ENCODE measurements around the gene SNX3. TPM values are rescaled to one million over a fixed set of nuclear protein-coding genes. Genes with fewer than 3 reads are reported as not detected.
"Not testable (repeated sequence)": the region's sequence is repeated elsewhere in the genome, so short reads cannot be mapped to it uniquely, and the experiment has no call there.

SNX3 gene
- polyA plus RNA-seq, 2 donors: 149 to 178 TPM

DNA sequence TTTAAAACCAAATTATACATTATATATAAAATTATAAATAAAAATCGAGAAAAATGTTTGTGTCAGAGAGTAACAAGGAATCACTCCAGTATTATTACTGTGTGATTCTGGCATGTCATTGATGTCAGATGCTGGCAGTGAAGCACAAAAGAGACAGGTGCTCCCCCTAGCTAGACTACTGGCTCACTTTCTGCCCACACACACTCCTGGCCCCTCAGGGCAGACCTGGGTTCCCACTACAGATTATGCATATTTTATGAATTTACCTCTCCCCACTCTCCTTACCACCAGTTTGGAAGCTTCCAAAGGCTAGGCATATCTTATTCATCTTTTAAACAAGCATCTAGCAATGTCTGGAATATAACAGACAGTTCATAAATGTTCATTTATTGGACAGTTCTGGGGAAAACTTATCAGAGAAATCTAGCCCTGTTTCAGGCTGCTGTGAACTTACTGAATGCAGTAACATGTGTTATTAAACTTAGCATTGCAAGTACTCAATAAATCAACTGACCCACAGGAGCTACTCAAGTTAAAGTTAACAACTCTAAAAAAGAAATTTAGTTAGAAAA is 12.8 kb downstream of the SNX3 start:
- no peaks in the 10 kb centered on the region for H3K9me3 ChIP-seq (ENCODE audit: control insufficient read depth in 2 of 2, insufficient read depth in 1 of 2, low read depth in 1 of 2, low read length in 1 of 2)
- H3K27me3 ChIP-seq (ENCODE audit: control insufficient read depth in 1 of 2, insufficient read depth in 2 of 2, low read length in 2 of 2): no peaks in the 10 kb centered on the region
- WGBS, 2 donors: 83 to 92% methylated on average over 1 of the region's 1 CpG
- H3K36me3 ChIP-seq (ENCODE audit: control insufficient read depth in 2 of 2, insufficient read depth in 2 of 2, low read length in 1 of 2): no peaks in the 10 kb centered on the region
- no peaks in the 10 kb centered on the region for H3K4me1 ChIP-seq (ENCODE audit: control insufficient read depth in 2 of 2, insufficient read depth in 2 of 2, low read length in 1 of 2)
- no peak overlapping the region for H3K27ac ChIP-seq (ENCODE audit: low read depth in 2 of 2, low read length in 1 of 2)
- H3K4me3 ChIP-seq (ENCODE audit: low read depth in 1 of 2, low read length in 2 of 2): no peak overlapping the region

DNA sequence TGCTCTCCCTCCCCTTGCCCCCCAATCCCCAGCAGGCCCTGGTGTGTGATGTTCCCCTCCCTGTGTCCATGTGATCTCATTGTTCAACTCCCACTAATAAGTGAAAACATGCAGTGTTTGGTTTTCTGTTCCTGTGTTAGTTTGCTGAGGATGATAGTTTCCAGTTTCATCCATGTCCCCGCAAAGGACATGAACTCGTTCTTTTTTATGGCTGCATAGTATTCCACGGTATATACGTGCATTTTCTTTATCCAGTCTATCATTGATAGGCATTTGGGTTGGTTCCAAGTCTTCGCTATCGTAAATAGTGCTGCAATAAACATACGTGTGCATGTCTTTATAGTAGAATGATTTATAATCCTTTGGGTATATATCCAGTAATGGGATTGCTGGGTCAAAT is 15.7 kb downstream of the SNX3 start:
- not testable (repeated sequence) for H3K27ac ChIP-seq (ENCODE audit: low read depth in 2 of 2, low read length in 1 of 2); H3K9me3 ChIP-seq (ENCODE audit: control insufficient read depth in 2 of 2, insufficient read depth in 1 of 2, low read depth in 1 of 2, low read length in 1 of 2); H3K36me3 ChIP-seq (ENCODE audit: control insufficient read depth in 2 of 2, insufficient read depth in 2 of 2, low read length in 1 of 2); H3K27me3 ChIP-seq (ENCODE audit: control insufficient read depth in 1 of 2, insufficient read depth in 2 of 2, low read length in 2 of 2); H3K4me3 ChIP-seq (ENCODE audit: low read depth in 1 of 2, low read length in 2 of 2); H3K4me1 ChIP-seq (ENCODE audit: control insufficient read depth in 2 of 2, insufficient read depth in 2 of 2, low read length in 1 of 2)
- WGBS, 2 donors: 90 to 97% methylated on average over 7 of the region's 7 CpGs

DNA sequence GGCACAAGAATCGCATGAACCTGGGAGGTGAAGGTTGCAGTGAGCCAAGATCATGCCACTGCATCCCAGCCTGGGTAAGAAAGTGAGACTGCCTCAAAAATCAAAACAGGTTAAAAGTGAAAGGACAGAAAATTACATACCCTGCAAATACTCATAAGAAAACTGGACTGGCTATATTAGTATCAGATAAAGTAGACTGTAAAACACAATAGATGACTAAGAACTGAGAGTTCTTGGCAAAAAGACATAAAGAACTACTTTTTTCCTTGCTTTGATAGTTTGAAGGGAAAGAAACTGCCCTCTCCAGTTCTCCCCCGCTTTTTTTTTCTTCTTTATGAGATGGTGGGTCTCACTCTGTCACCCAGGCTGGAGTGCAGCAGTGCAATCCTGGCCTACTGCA is 17.0 kb downstream of the SNX3 start:
- 96 to 98% methylated on average over 2 of the region's 2 CpGs for WGBS, 2 donors
- Histone ChIP-seq H3K4me1 (ENCODE audit: control insufficient read depth in 2 of 2, insufficient read depth in 2 of 2, low read length in 1 of 2) (peaks cover 0 to 4% of the 10 kb centered on the region in 2 donors), H3K27ac (ENCODE audit: low read depth in 2 of 2, low read length in 1 of 2) (no peak overlapping the region), H3K27me3 (ENCODE audit: control insufficient read depth in 1 of 2, insufficient read depth in 2 of 2, low read length in 2 of 2) (no peaks in the 10 kb centered on the region), H3K4me3 (ENCODE audit: low read depth in 1 of 2, low read length in 2 of 2) (no peak overlapping the region), H3K9me3 (ENCODE audit: control insufficient read depth in 2 of 2, insufficient read depth in 1 of 2, low read depth in 1 of 2, low read length in 1 of 2) (no peaks in the 10 kb centered on the region), H3K36me3 (ENCODE audit: control insufficient read depth in 2 of 2, insufficient read depth in 2 of 2, low read length in 1 of 2) (peaks cover 0 to 4% of the 10 kb centered on the region in 2 donors)

DNA sequence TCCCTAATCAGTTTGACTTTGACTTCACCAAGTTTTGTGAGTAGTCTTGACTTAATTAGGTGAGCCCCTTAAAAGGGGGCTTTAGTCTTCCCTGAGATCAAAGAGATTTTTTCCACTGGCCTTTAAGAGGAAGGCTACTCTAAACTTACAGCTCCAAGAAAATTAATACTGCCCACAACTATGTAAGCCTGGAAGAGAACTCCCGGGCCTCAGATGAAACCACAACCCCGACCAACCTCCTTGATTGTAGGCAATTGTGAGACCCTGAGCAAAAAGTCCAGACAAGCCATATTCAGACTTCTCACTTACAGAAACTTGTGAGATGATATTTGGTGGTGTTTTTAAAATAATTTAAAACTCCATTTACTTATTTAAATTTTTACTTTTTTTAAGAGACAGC is 18.1 kb downstream of the SNX3 start:
- H3K27me3 ChIP-seq (ENCODE audit: control insufficient read depth in 1 of 2, insufficient read depth in 2 of 2, low read length in 2 of 2): no peaks in the 10 kb centered on the region
- H3K4me3 ChIP-seq (ENCODE audit: low read depth in 1 of 2, low read length in 2 of 2): no peak overlapping the region
- H3K9me3 ChIP-seq (ENCODE audit: control insufficient read depth in 2 of 2, insufficient read depth in 1 of 2, low read depth in 1 of 2, low read length in 1 of 2): no peaks in the 10 kb centered on the region
- peaks cover 0 to 4% of the 10 kb centered on the region in 2 donors for H3K36me3 ChIP-seq (ENCODE audit: control insufficient read depth in 2 of 2, insufficient read depth in 2 of 2, low read length in 1 of 2)
- H3K4me1 ChIP-seq (ENCODE audit: control insufficient read depth in 2 of 2, insufficient read depth in 2 of 2, low read length in 1 of 2): peaks cover 0 to 4% of the 10 kb centered on the region in 2 donors
- WGBS, 2 donors: 98 to 99% methylated on average over 2 of the region's 2 CpGs
- H3K27ac ChIP-seq (ENCODE audit: low read depth in 2 of 2, low read length in 1 of 2): no peak overlapping the region

DNA sequence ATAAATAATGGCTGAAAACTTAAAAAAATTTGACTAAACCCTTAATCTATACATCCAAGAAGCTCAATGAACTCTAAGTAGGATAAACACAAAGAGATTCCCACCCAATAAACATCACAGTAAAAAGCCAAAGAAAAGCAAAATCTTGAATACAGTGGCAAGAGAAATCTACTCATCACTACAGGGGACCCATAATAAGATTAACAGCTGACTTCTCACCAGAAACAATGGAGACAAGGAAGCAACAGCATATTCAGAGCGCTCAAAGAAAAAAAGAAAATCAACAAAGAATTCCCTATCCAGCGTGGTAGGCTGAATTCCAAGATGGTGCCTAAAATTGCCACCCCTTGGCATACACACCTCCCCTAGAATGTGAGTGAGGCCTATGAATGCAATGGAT is 18.6 kb downstream of the SNX3 start:
- 93 to 100% methylated on average over 2 of the region's 2 CpGs for WGBS, 2 donors
- Histone ChIP-seq H3K4me1 (ENCODE audit: control insufficient read depth in 2 of 2, insufficient read depth in 2 of 2, low read length in 1 of 2) (peaks cover 0 to 4% of the 10 kb centered on the region in 2 donors), H3K27me3 (ENCODE audit: control insufficient read depth in 1 of 2, insufficient read depth in 2 of 2, low read length in 2 of 2) (no peaks in the 10 kb centered on the region), H3K36me3 (ENCODE audit: control insufficient read depth in 2 of 2, insufficient read depth in 2 of 2, low read length in 1 of 2) (peaks cover 0 to 4% of the 10 kb centered on the region in 2 donors), H3K27ac (ENCODE audit: low read depth in 2 of 2, low read length in 1 of 2) (no peak overlapping the region), H3K9me3 (ENCODE audit: control insufficient read depth in 2 of 2, insufficient read depth in 1 of 2, low read depth in 1 of 2, low read length in 1 of 2) (no peaks in the 10 kb centered on the region), H3K4me3 (ENCODE audit: low read depth in 1 of 2, low read length in 2 of 2) (no peak overlapping the region)

DNA sequence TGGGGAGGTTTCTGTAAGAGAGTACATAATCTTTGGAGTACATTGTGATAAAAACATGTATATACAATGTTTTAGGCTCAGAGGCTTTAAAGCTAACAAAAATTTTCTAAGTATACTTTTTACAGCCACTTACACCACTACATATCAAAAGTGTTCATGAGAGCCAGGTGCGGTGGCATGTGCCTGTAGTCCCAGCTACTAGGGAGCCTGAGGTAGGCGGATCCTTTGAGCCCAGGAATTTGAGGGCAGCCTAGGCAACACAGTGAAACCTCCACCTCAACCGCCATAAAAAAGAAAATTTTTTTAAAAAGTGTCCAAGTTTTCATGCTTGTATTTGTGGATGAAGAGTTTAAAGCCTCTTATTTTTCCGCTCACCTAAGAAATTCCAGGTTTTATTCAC is 22.5 kb downstream of the SNX3 start:
- no peak overlapping the region for H3K4me3 ChIP-seq (ENCODE audit: low read depth in 1 of 2, low read length in 2 of 2)
- H3K9me3 ChIP-seq (ENCODE audit: control insufficient read depth in 2 of 2, insufficient read depth in 1 of 2, low read depth in 1 of 2, low read length in 1 of 2): no peaks in the 10 kb centered on the region
- WGBS, 2 donors: 96 to 98% methylated on average over 4 of the region's 4 CpGs
- peaks cover 0 to 4% of the 10 kb centered on the region in 2 donors for H3K4me1 ChIP-seq (ENCODE audit: control insufficient read depth in 2 of 2, insufficient read depth in 2 of 2, low read length in 1 of 2)
- H3K36me3 ChIP-seq (ENCODE audit: control insufficient read depth in 2 of 2, insufficient read depth in 2 of 2, low read length in 1 of 2): peaks cover 0 to 4% of the 10 kb centered on the region in 2 donors
- no peaks in the 10 kb centered on the region for H3K27me3 ChIP-seq (ENCODE audit: control insufficient read depth in 1 of 2, insufficient read depth in 2 of 2, low read length in 2 of 2)
- H3K27ac ChIP-seq (ENCODE audit: low read depth in 2 of 2, low read length in 1 of 2): no peak overlapping the region

DNA sequence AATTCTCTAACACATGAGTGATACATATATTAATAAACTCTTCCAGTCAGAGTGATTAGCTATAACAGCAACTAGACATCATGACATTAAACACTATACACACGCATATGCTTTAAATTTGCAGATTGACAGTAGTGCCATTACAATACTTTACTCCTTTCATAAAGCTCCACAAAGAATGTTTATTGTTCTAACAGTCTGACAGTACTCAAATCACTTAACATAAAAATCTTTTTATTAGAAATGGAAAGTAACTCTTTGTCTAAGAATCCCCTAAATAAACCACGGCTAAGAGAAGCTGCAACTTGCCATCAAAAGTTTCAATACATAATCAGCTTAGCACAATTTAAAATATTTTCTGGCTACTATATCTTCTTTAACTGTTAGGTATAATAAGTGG is 24.0 kb downstream of the SNX3 start:
- H3K4me3 ChIP-seq (ENCODE audit: low read depth in 1 of 2, low read length in 2 of 2): no peak overlapping the region
- peaks cover 0 to 4% of the 10 kb centered on the region in 2 donors for H3K36me3 ChIP-seq (ENCODE audit: control insufficient read depth in 2 of 2, insufficient read depth in 2 of 2, low read length in 1 of 2)
- H3K27me3 ChIP-seq (ENCODE audit: control insufficient read depth in 1 of 2, insufficient read depth in 2 of 2, low read length in 2 of 2): no peaks in the 10 kb centered on the region
- no peak overlapping the region for H3K27ac ChIP-seq (ENCODE audit: low read depth in 2 of 2, low read length in 1 of 2)
- WGBS, 2 donors: 54 to 75% methylated on average over 2 of the region's 2 CpGs
- no peaks in the 10 kb centered on the region for H3K9me3 ChIP-seq (ENCODE audit: control insufficient read depth in 2 of 2, insufficient read depth in 1 of 2, low read depth in 1 of 2, low read length in 1 of 2)
- peaks cover 0 to 4% of the 10 kb centered on the region in 2 donors for H3K4me1 ChIP-seq (ENCODE audit: control insufficient read depth in 2 of 2, insufficient read depth in 2 of 2, low read length in 1 of 2)

DNA sequence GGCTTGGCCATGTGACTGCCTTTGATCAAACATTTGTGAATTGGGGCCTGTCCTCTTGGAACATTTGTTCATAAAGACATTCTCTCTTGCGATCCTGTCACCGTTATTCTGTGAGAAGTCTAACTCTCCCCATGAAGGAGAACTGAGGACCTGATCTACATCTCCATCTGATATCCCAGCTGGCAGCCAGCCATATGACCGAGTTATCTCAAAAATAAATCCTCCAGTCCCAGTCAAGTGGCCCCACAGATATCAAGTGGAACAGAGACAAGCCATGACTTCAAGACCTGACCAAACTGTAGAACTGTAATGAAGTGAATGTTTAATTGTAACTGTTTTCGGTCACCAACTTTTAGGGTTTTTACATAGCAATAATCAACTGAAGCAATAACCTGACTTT is 25.7 kb downstream of the SNX3 start:
- H3K27ac ChIP-seq (ENCODE audit: low read depth in 2 of 2, low read length in 1 of 2): no peak overlapping the region
- no peaks in the 10 kb centered on the region for H3K27me3 ChIP-seq (ENCODE audit: control insufficient read depth in 1 of 2, insufficient read depth in 2 of 2, low read length in 2 of 2)
- peaks cover 1 to 2% of the 10 kb centered on the region in 2 donors for H3K4me1 ChIP-seq (ENCODE audit: control insufficient read depth in 2 of 2, insufficient read depth in 2 of 2, low read length in 1 of 2)
- WGBS, 2 donors: 86 to 89% methylated on average over 4 of the region's 4 CpGs
- H3K9me3 ChIP-seq (ENCODE audit: control insufficient read depth in 2 of 2, insufficient read depth in 1 of 2, low read depth in 1 of 2, low read length in 1 of 2): no peaks in the 10 kb centered on the region
- H3K4me3 ChIP-seq (ENCODE audit: low read depth in 1 of 2, low read length in 2 of 2): no peak overlapping the region
- no peaks in the 10 kb centered on the region for H3K36me3 ChIP-seq (ENCODE audit: control insufficient read depth in 2 of 2, insufficient read depth in 2 of 2, low read length in 1 of 2)

DNA sequence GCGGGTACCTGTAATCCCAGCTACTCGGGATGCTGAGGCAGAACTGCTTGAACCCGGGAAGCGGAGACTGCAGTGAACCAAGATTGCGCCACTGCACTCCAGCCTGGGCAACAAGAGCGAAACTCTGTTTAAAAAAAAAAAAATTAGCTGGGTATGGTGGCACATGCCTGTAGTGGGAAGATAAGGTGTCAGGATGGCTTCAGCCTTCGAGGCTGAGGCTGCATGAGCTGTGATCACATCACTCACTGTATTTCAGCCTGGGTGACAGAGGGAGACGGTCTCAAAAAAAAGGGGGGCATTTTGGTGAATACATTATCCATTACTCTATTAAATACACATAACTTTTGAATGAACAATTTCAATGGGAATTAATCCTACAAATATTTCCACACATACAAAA is 32.4 kb downstream of the SNX3 start:
- H3K27ac ChIP-seq (ENCODE audit: low read depth in 2 of 2, low read length in 1 of 2): no peak overlapping the region
- H3K4me3 ChIP-seq (ENCODE audit: low read depth in 1 of 2, low read length in 2 of 2): no peak overlapping the region
- no peaks in the 10 kb centered on the region for H3K27me3 ChIP-seq (ENCODE audit: control insufficient read depth in 1 of 2, insufficient read depth in 2 of 2, low read length in 2 of 2)
- WGBS, 2 donors: 95 to 97% methylated on average over 8 of the region's 8 CpGs
- H3K36me3 ChIP-seq (ENCODE audit: control insufficient read depth in 2 of 2, insufficient read depth in 2 of 2, low read length in 1 of 2): peaks cover 0 to 3% of the 10 kb centered on the region in 2 donors
- H3K4me1 ChIP-seq (ENCODE audit: control insufficient read depth in 2 of 2, insufficient read depth in 2 of 2, low read length in 1 of 2): peaks cover 0 to 2% of the 10 kb centered on the region in 2 donors
- no peaks in the 10 kb centered on the region for H3K9me3 ChIP-seq (ENCODE audit: control insufficient read depth in 2 of 2, insufficient read depth in 1 of 2, low read depth in 1 of 2, low read length in 1 of 2)

DNA sequence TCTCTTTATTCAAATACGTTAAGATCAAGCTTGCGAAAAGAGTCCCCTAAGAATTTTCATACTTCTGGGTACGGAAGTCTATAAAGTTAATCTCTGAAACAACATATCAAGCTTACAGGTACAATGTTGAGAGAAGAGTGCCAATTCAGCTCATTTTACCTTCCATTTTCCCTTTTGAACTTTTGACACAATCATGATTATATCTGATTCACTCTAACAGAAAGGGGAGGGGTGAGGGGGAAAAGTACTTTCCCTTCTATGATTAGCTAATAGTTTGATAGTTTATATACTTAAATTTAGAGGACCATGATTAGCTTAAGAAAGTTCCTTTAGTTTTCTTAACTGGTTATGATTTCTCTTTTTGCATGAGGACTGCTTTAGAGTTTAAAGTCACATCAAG is 33.5 kb downstream of the SNX3 start:
- WGBS, 2 donors: 40 to 70% methylated on average over 3 of the region's 3 CpGs

More for the DNA sequence above, 33.5 kb downstream of the SNX3 start:
- Histone ChIP-seq H3K9me3 (ENCODE audit: control insufficient read depth in 2 of 2, insufficient read depth in 1 of 2, low read depth in 1 of 2, low read length in 1 of 2) (no peaks in the 10 kb centered on the region), H3K4me3 (ENCODE audit: low read depth in 1 of 2, low read length in 2 of 2) (no peak overlapping the region), H3K27ac (ENCODE audit: low read depth in 2 of 2, low read length in 1 of 2) (no peak overlapping the region), H3K36me3 (ENCODE audit: control insufficient read depth in 2 of 2, insufficient read depth in 2 of 2, low read length in 1 of 2) (peaks cover 0 to 3% of the 10 kb centered on the region in 2 donors), H3K4me1 (ENCODE audit: control insufficient read depth in 2 of 2, insufficient read depth in 2 of 2, low read length in 1 of 2) (peaks cover 0 to 2% of the 10 kb centered on the region in 2 donors), H3K27me3 (ENCODE audit: control insufficient read depth in 1 of 2, insufficient read depth in 2 of 2, low read length in 2 of 2) (no peaks in the 10 kb centered on the region)

All from esophagus (tissue), 2 donors.